ENCODE results near the gene MRPS2. TPM values are rescaled to one million over a fixed set of nuclear protein-coding genes. Genes with fewer than 3 reads are reported as not detected.
"Not testable (repeated sequence)": the region's sequence is repeated elsewhere in the genome, so short reads cannot be mapped to it uniquely, and the experiment has no call there.

MRPS2 gene
- total RNA-seq (2014; rRNA removed), result 52.3 and 54.2 TPM in 2 replicates
- polyA plus RNA-seq (2012), result 41.6 TPM

DNA sequence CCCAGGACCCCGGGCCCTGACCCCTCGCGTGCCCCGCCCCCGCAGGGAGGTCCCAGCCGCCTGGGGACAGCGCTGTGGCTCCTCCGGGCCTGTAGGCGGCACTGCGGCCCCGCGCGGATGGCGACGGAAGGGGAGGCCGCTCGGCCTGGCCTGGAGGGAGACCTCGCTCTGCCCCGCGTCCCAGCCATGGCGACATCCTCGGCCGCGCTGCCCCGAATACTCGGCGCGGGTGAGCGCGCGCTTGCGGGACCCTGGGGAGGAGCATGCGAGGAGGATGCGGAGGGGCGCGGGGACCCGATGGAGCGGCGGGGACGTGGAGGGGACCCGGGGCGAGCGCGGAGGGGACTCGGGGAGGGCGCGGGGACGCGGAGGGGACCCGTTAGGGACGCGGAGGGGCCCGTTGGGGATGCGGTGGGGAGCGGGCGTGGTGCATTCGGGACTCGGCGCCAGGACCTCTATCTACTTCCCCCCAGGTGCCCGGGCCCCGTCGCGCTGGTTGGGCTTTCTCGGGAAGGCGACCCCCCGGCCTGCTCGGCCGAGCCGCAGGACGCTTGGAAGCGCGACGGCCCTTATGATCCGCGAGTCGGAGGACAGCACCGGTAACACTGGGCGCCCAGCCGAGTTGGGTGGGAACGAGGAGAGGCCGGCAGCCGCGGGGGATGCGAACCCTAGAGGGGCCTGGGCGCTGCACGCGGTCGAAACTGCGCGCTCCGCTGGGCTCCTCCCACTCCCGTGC, at the start of gene MRPS2:
Gene MRPS2 (plus strand): TSS at position 158 of the 736 bp plus-strand sequence. CDS start 29 bp downstream, at position 187.
- DNase-seq (ENCODE audit: low read depth), result peak; percentile 80

DNA sequence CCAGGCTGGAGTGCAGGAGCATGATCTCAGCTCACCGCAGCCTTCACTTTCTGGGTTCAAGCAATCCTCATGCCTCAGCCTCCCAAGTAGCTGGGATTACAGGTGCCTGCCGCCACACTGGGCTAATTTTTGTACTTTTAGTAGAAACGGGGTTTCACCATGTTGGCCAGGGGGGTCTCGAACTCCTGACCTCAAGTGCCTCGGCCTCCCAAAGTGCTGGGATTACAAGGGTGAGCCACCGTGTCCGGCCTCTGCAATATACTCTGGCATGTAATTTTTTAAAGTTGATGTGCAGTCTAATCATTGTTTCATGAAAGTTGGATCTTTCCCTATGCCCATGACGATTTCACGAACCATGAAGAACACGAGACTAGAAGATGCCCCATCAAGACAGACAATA, 49.5 kb upstream of the MRPS2 start:
- DNase-seq (ENCODE audit: low read depth), result no peak

DNA sequence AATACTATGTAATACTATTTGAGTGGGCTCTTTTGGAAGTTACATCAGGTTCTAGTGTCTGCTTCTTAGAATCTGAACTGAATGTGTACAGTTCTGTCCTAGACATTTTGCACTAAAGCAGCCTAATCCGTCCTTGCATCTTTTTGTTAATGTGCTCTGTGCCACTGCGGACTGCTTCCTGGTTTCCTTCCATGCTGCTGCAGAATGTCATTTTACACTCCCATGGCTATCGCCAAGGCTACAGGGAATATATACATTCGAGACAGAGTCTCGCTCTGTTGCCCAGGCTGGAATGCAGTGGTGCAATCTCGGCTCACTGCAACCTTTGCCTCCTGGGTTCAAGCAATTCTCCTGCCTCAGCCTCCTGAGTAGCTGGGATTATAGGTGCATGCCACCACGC, 48.6 kb upstream of the MRPS2 start:
- DNase-seq (ENCODE audit: low read depth), result not testable (repeated sequence)

DNA sequence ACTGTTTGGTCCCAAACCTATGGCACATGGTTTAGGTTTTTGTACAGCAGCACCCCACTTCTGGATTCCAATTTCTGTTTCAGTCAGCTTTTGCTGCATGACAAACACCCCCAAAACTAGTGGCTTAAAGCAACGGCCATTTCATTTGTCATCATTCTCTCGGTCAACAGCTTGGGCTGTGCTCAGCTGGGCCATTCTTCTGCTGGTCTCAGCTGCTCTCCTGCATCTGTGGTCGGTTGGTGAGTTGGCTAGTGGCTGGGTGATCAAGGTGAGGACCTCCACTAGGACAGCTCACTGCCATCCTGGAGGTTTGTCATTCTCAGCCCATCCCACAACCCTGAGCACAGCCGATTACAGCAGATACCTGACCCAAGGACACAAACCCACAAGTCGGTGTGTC, 45.7 kb upstream of the MRPS2 start:
- no peak for DNase-seq (ENCODE audit: low read depth)

DNA sequence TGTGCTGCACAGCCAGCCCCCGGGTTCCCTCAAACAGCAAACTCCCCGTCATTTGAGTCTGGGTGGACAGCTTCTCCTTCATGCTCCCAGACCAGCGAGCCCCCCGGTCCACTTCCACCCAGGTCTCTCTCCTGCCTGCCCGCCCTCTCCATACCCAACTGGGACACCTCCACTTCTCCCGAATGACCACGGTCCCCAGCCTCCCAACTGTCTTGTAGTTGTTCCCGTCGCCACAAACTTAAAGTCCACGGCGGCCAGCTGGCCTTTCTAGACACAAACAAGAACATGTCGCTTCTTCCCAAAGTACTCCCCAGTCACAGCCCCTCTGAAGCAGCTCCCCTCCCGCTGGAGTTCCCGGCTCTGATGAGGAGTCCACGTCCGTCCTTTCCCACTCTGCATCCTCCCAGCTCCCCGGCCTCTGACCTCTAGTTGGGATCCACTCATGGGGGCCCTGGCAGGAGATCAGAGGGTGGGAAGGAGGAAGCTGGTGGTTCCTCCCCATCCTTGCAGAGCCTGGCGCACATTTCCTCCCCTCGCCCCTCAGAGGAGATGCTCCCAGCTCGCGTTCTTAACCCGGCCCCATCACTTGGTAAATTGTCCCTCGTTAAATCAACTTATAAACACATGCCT, 45.0 kb upstream of the MRPS2 start:
- DNase-seq (ENCODE audit: low read depth), result no peak

DNA sequence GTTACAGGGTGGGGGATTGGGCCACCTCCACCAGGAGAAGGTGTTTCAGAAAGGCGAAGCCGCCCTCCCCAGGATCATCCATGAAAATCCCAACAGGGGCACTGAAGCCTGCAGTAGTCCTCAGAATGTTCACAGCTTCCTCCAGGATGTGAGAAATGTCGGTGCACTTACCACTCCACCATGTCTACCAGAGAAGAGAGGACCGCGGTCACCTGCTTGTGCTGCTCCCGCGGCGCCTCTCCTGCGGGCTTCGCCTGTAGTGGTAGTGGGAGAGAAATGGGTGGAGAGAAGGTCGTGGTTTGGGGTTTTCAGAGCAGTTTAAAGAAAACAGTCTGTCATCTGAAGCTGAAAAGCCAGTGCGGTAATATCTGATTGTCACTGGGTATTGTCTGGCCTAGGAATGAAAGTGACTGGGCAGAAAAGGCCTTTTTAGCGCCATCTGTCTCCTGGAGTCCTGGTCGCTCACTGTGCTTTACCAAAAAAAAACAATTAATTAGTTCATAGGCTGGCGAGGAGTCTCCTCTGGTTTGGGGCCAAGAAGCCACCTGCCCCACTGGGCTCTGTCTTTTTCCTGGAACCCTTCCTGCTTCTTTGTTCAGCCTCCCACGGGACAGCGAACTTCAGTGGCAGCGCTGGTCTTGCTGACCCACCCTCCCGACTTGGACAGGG, 43.9 kb upstream of the MRPS2 start:
- DNase-seq (ENCODE audit: low read depth), result no peak

DNA sequence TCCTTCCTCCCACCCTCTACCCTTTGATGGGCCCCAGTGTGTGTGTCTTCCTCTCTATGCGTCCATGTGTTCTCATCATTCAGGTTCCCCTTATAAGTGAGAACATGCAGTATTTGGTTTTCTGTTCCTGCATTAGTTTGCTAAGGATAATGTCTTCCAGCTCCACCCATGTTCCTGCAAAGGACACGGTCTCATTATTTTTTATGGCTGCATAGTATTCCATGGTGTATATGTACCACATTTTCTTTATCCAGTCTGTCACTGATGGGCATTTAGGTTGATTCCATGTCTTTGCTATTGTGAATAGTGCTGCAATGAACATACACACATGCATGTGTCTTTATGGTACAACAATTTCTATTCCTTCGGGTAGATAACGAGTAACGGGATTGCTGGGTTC, 42.0 kb upstream of the MRPS2 start:
- not testable (repeated sequence) for DNase-seq (ENCODE audit: low read depth)

DNA sequence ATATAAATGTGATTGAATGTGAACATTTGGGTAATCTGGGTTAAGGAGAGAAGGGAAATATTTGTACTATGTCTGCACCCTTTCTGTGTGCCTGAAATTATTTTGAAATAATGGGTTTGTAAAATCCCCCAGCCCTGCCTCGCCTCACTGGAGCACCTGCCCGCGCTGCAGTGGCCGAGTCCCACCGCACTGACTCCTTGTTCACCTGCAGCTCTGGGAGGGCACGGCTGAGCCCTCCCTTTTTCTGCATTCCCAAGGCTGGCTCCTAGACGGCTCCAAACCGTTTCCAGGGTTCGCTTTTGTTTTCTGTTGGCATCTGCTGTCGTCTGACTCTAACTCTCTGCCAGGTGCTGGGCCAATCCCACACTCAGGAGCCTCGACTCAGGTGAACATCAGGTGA, 38.5 kb upstream of the MRPS2 start:
- no peak for DNase-seq (ENCODE audit: low read depth)

DNA sequence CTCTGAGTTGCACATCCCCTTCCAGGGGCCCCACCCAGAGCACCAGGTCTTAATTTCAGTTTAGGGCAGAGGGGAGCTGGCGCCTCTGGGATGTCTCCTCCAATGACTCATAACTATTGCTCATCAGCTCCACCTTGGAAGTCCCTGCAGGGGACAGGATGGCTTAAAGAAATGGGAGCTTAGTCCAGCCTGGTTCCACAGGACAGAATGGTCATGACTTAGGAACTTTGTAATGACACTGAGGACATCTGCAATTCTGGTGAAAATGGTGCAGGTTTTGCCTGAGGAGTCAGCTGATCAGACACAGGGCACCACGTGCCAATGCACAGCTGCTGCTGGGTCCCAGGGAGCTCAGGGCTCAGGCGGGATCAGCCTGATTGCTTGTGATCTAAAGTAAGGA, 37.3 kb upstream of the MRPS2 start:
- peak; percentile 50 for DNase-seq (ENCODE audit: low read depth)

DNA sequence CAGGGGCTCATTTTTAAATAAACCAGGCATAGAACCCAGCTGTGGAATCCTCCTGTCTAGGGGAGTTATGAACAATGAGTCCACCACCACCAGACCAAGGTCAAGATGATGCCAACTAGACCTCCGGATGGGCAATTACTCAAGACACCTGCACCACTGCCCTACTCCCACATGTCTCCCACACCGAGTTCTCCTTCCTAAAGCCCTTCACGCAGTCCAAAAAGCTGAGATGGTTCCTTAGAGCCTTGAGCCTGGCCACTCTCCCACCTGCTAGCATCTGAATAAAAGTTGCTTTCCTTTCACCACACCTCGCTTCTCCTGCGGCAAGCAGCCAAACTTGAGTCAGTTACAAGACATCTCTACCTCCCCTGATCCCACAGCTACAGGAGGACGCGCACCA, 36.3 kb upstream of the MRPS2 start:
- no peak for DNase-seq (ENCODE audit: low read depth)

DNA sequence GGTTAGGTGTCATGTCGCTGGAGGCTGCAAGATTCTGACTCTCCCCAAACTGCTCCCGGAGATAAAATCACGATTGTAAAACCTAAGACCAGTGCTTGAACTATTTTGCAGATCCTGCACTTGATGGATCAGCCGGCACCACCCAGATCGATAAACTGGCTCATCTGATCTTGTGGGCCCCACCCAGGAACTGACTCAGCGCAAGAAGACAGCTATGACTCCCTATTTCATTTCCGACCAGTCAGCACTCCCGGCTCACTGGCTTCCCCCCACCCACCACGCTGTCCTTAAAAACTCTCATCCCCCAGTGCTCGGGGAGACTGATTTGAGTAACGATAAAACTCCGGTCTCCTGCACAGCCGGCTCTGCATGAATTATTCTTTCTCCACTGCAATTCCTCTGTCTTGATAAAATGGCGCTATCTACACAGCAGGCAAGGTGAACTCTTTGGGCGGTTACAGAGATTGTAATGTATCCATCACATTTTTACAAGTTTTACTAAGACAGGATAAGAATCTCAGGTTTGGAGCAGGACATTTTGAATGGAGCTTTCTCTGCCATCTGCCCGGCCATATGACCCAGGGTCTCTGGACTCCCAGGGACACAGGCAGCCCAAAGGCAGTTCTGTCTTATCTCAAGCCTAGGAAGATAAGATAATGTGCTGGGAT, 31.5 kb upstream of the MRPS2 start:
- DNase-seq (ENCODE audit: low read depth), result no peak

DNA sequence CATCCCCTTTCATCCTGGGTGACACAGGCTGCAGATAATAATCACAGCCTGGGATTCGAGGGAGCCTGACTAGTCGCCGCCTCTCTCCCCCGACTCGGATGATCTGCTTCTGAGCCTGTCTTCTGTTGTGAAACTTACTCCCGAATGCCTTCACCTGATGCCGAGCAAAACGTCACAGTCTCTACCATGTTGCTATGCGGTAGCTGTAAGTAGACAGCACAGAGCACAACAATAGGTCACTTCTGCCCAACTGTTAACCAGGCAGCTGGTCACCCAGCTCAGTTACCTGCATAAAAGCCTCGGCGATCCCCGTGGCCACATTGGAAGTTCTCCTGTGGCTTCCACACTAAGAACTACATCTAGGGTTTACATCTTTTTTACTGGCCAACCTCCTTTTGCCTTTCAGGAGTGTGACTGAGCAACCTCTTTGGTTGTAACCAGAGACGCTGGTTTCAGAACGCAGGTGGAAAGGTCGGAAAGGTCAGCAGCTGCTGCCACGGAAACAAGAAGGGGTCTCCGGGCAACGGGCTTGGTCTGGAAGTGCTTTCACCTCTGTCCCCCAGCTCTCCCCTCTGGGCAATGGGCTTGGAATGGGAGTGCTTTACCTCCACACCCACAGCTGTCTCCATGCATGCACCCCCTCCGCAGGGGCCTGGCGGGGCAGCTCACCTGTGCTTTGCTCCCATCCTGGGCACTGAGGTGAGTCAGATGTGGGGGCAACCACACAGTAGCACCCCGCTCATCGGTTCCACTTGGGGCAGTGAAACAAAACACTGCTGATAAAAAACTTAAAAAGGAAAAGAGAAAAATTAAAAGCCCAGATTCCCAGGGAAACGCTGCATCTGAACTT, 28.5 kb upstream of the MRPS2 start:
- DNase-seq (ENCODE audit: low read depth), result no peak

DNA sequence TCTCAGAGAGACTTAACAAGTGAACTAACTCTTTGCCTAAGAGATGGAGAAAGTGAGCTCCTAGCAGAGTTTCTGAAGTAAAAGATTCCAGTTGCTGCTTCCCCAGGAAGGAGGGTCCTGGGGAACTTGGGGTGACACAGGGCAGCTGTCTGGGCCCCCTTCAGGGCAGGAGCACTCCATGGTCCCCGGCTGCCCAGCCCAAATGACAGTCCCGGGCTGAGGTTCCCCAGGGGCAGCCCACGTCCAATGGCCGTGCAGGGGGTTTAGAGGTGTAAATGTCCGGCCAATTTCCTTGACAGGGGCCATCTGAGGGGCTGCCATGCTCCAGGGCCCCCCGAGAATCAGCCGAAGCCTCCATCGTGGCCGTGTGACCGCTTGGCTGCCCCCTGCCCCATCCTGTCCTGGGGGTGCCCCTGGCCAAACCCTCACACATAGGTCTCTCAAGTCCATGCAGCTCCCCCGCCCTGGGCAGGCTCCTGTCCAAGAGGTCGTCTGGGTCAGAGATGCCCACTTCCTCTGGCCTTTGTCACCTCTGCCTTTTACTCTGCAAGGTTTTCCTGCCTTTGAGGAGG, 26.4 kb upstream of the MRPS2 start:
- DNase-seq (ENCODE audit: low read depth), result no peak

DNA sequence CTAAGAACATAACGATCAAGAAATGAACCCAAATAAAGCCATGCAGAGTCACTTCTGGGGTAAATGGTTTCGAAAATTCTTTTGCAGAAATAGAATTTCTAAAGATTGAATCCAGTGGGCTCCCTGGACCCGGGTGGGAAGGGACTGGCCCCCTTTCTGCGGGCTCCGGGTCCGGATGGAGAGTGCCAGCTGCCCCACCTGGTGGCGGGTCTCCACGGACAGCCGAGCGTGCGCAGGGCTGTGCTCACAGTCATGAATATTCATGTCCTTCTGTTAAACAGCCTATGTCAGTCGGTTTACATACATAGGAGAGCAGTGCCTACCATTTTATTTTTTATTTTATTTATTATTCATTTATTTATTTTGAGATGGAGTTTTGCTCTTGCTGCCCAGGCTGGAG, 25.6 kb upstream of the MRPS2 start:
- no peak for DNase-seq (ENCODE audit: low read depth)

DNA sequence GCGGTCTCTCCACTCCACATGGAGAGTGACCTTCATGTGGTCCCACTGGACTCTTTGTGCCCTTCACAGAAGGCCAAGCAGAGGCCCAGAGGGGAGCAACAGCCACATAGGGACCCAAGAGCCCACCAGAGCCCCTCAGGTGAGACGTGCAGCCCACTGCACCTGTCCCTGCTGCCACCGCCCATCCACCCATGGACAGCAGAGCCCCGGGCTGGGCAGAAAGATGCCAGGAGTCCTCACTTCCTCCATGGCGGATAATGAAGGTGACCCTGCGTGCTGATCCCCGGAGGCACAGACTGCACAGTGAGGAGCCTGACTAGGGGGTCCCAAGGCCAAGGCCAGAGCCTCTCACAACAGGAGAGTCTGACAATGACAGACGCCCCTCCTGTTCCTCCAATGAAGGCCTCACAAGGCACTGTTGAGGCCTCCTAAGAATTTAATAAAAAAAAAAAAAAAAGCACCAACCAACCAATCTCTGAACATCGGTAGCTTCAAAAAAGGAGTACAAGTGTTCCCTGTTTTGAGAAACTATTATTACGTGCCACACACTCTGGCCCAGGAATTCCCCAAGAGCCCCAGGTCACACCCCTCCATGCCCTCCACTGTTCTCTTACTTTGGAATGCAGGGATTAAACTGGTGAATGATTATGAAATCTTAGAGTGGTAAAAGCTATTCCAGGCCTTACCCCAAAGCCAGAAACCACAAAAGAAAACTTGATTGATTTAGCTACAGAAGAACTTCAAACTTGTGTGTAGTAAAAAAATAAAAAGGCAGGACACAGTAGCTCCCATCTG, 23.7 kb upstream of the MRPS2 start:
- peak; percentile 67 for DNase-seq (ENCODE audit: low read depth)

DNA sequence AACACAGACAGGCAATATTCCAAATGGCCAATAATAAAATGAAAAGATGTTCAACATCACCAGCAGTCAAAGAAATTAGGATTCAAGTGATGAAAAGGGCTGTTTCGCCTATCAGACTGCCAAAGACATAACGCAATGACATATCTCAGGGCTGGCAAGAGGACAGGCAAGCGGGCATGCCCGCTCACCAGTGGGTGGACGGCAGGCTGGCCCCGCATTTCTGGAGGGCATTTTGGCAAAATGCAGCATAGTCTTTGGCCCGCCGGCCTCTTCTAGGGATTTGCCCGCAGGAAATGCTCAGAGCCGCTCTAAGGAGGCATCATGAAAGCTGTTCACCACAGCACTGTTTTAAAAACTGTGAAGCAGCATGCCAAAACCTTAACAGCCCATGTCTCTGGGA, 22.3 kb upstream of the MRPS2 start:
- DNase-seq (ENCODE audit: low read depth), result no peak

DNA sequence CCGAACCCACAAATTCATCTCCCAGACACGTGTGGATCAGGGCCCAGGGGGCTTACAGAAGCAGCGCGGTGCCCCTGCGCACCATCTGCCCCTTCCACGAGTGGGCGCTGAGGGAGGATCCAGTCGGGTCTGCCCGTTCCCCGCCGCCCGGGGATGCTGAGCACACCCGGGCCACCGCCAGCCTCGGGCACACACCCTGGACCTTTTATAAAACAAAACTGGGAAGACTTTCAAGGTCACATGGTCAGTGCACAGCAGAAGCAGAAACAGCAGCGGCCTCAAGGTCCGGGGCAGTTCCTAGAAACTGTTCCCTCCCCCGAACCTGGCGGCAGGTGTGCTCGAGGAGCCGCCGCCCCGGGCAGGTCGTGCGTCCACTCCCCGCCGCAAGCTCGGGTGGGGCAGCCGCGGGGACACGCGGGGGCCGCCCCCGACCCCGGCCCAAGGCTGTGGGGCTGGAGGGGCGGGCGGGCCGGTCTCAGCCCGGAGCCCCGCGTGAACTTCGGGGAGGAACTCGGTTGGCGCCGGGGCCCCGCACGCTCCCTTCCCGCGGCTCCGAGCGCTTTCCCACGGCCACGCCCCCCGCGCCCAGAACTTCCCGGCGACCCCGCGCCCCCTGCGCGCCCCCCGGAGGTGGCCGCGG, 21.5 kb upstream of the MRPS2 start:
- no peak for DNase-seq (ENCODE audit: low read depth)

DNA sequence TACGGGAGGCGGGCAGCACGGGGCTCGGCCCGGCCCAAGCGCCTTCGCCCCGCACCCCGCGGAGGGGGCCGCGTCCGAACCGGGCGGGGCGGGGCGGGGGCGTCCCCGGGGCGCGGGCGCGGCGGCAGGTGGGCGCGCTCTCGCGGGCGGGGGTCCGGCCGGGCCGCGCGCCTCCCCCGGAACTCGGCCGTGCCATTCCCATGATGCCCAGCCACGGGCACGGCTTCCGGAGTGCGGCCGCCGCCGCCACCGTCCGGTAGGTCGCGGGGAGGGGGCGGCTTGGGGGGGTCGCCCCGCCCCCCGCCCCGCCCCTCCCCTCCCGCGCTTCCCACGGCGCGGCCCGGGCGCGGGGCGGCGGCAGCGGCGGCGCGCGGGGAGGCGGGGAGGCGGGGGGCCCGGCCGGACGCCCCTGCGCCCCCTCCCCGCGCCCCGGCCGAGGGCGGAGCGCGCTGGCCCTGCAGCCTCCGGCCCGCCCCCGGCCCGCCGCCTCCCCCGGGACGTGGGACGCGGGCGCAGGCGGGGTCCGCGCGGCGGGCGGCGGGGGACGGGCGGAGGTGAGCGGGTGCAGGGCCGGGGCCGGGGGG, 20.9 kb upstream of the MRPS2 start, which contains the start of gene PPP1R26:
Gene PPP1R26 (plus strand): TSS at position 314 of the 584 bp plus-strand sequence. CDS start 4,729 bp downstream, outside the sequence.
- DNase-seq (ENCODE audit: low read depth), result no peak

All from LHCN-M2 (cell line).